ENCODE data around the gene RBPMS2.

The RBPMS2 gene

GRCh38 chr15:64770626-64771025, 4.8 kb downstream of the RBPMS2 start:
- Histone ChIP-seq H3K9ac (ENCODE audit: low read depth, low read length) (no peak overlapping the region), H3K4me3 (ENCODE audit: low read depth, low read length) (no peak overlapping the region), H3K36me3 (ENCODE audit: control insufficient read depth, insufficient read depth, low read length) (peaks cover 4% of the 10 kb centered on the region; the same call in 1 of the 2 replicates), H3K27me3 (ENCODE audit: control insufficient read depth, insufficient read depth, low read length) (no peaks in the 10 kb centered on the region), H3K9me3 (ENCODE audit: control insufficient read depth, insufficient read depth, low read length) (no peaks in the 10 kb centered on the region), H3K4me1 (ENCODE audit: control insufficient read depth, insufficient read depth, low read length) (peaks cover 31% of the 10 kb centered on the region), H3K27ac (ENCODE audit: low read depth, low read length) (no peak overlapping the region)

- no peaks in the 10 kb centered on the region for H3K27me3 ChIP-seq (ENCODE audit: control insufficient read depth, insufficient read depth, low read length)
- no peaks in the 10 kb centered on the region for H3K9me3 ChIP-seq (ENCODE audit: control insufficient read depth, insufficient read depth, low read length)
- no peak overlapping the region for H3K27ac ChIP-seq (ENCODE audit: low read depth, low read length)
- H3K4me1 ChIP-seq (ENCODE audit: control insufficient read depth, insufficient read depth, low read length), result peaks cover 14% of the 10 kb centered on the region
- H3K4me3 ChIP-seq (ENCODE audit: low read depth, low read length), result no peak overlapping the region
- peaks cover 22% of the 10 kb centered on the region; the same call in 1 of the 2 replicates for H3K36me3 ChIP-seq (ENCODE audit: control insufficient read depth, insufficient read depth, low read length)
- no peak overlapping the region for H3K9ac ChIP-seq (ENCODE audit: low read depth, low read length)
These were observed 8.2 kb downstream of the RBPMS2 start for GRCh38 chr15:64767203-64767602.

GRCh38 chr15:64766058-64766457, 9.3 kb downstream of the RBPMS2 start:
- peaks cover 11% of the 10 kb centered on the region for H3K4me1 ChIP-seq (ENCODE audit: control insufficient read depth, insufficient read depth, low read length)
- no peak overlapping the region for H3K4me3 ChIP-seq (ENCODE audit: low read depth, low read length)
- no peak overlapping the region for H3K9ac ChIP-seq (ENCODE audit: low read depth, low read length)
- H3K27me3 ChIP-seq (ENCODE audit: control insufficient read depth, insufficient read depth, low read length), result no peaks in the 10 kb centered on the region
- no peaks in the 10 kb centered on the region for H3K9me3 ChIP-seq (ENCODE audit: control insufficient read depth, insufficient read depth, low read length)
- peaks cover 26% of the 10 kb centered on the region; the same call in 1 of the 2 replicates for H3K36me3 ChIP-seq (ENCODE audit: control insufficient read depth, insufficient read depth, low read length)
- no peak overlapping the region for H3K27ac ChIP-seq (ENCODE audit: low read depth, low read length)

GRCh38 chr15:64763874-64764273, 11.5 kb downstream of the RBPMS2 start:
- H3K9ac ChIP-seq (ENCODE audit: low read depth, low read length), result no peak overlapping the region
- 0 out of 2 replicates have a peak, but pooled peaks cover 7% of the 10 kb centered on the region for H3K4me1 ChIP-seq (ENCODE audit: control insufficient read depth, insufficient read depth, low read length)
- H3K27ac ChIP-seq (ENCODE audit: low read depth, low read length), result no peak overlapping the region
- H3K9me3 ChIP-seq (ENCODE audit: control insufficient read depth, insufficient read depth, low read length), result no peaks in the 10 kb centered on the region
- no peak overlapping the region for H3K4me3 ChIP-seq (ENCODE audit: low read depth, low read length)
- no peaks in the 10 kb centered on the region for H3K27me3 ChIP-seq (ENCODE audit: control insufficient read depth, insufficient read depth, low read length)
- H3K36me3 ChIP-seq (ENCODE audit: control insufficient read depth, insufficient read depth, low read length), result peaks cover 30% of the 10 kb centered on the region

- Histone ChIP-seq H3K27me3 (ENCODE audit: control insufficient read depth, insufficient read depth, low read length) (no peaks in the 10 kb centered on the region), H3K4me1 (ENCODE audit: control insufficient read depth, insufficient read depth, low read length) (0 out of 2 replicates have a peak, but pooled peaks cover 7% of the 10 kb centered on the region), H3K4me3 (ENCODE audit: low read depth, low read length) (no peak overlapping the region), H3K9me3 (ENCODE audit: control insufficient read depth, insufficient read depth, low read length) (no peaks in the 10 kb centered on the region), H3K9ac (ENCODE audit: low read depth, low read length) (no peak overlapping the region), H3K36me3 (ENCODE audit: control insufficient read depth, insufficient read depth, low read length) (peaks cover 32% of the 10 kb centered on the region), H3K27ac (ENCODE audit: low read depth, low read length) (no peak overlapping the region)
These were observed 11.9 kb downstream of the RBPMS2 start for GRCh38 chr15:64763462-64763861.

GRCh38 chr15:64763021-64763420, 12.4 kb downstream of the RBPMS2 start:
- H3K27me3 ChIP-seq (ENCODE audit: control insufficient read depth, insufficient read depth, low read length), result no peaks in the 10 kb centered on the region
- no peak overlapping the region for H3K4me3 ChIP-seq (ENCODE audit: low read depth, low read length)
- no peak overlapping the region for H3K27ac ChIP-seq (ENCODE audit: low read depth, low read length)
- H3K9ac ChIP-seq (ENCODE audit: low read depth, low read length), result no peak overlapping the region
- 0 out of 2 replicates have a peak, but pooled peaks cover 7% of the 10 kb centered on the region for H3K4me1 ChIP-seq (ENCODE audit: control insufficient read depth, insufficient read depth, low read length)
- peaks cover 36% of the 10 kb centered on the region for H3K36me3 ChIP-seq (ENCODE audit: control insufficient read depth, insufficient read depth, low read length)
- H3K9me3 ChIP-seq (ENCODE audit: control insufficient read depth, insufficient read depth, low read length), result no peaks in the 10 kb centered on the region

- Histone ChIP-seq H3K36me3 (ENCODE audit: control insufficient read depth, insufficient read depth, low read length) (peaks cover 39% of the 10 kb centered on the region), H3K4me3 (ENCODE audit: low read depth, low read length) (no peak overlapping the region), H3K4me1 (ENCODE audit: control insufficient read depth, insufficient read depth, low read length) (0 out of 2 replicates have a peak, but pooled peaks cover 7% of the 10 kb centered on the region), H3K27ac (ENCODE audit: low read depth, low read length) (no peak overlapping the region), H3K9me3 (ENCODE audit: control insufficient read depth, insufficient read depth, low read length) (no peaks in the 10 kb centered on the region), H3K9ac (ENCODE audit: low read depth, low read length) (no peak overlapping the region), H3K27me3 (ENCODE audit: control insufficient read depth, insufficient read depth, low read length) (no peaks in the 10 kb centered on the region)
These were observed 12.8 kb downstream of the RBPMS2 start for GRCh38 chr15:64762546-64762945.

GRCh38 chr15:64761156-64761555, 14.2 kb downstream of the RBPMS2 start:
- no peak overlapping the region for H3K27ac ChIP-seq (ENCODE audit: low read depth, low read length)
- H3K36me3 ChIP-seq (ENCODE audit: control insufficient read depth, insufficient read depth, low read length), result peaks cover 35% of the 10 kb centered on the region
- H3K9me3 ChIP-seq (ENCODE audit: control insufficient read depth, insufficient read depth, low read length), result no peaks in the 10 kb centered on the region
- no peaks in the 10 kb centered on the region for H3K27me3 ChIP-seq (ENCODE audit: control insufficient read depth, insufficient read depth, low read length)
- H3K4me3 ChIP-seq (ENCODE audit: low read depth, low read length), result no peak overlapping the region
- no peak overlapping the region for H3K9ac ChIP-seq (ENCODE audit: low read depth, low read length)
- H3K4me1 ChIP-seq (ENCODE audit: control insufficient read depth, insufficient read depth, low read length), result 0 out of 2 replicates have a peak, but pooled peaks cover 7% of the 10 kb centered on the region

GRCh38 chr15:64760056-64760455, 15.3 kb downstream of the RBPMS2 start:
- 0 out of 2 replicates have a peak, but pooled peaks cover 7% of the 10 kb centered on the region for H3K4me1 ChIP-seq (ENCODE audit: control insufficient read depth, insufficient read depth, low read length)
- no peaks in the 10 kb centered on the region for H3K27me3 ChIP-seq (ENCODE audit: control insufficient read depth, insufficient read depth, low read length)
- no peak overlapping the region for H3K9ac ChIP-seq (ENCODE audit: low read depth, low read length)
- no peak overlapping the region for H3K4me3 ChIP-seq (ENCODE audit: low read depth, low read length)
- H3K9me3 ChIP-seq (ENCODE audit: control insufficient read depth, insufficient read depth, low read length), result no peaks in the 10 kb centered on the region
- no peak overlapping the region for H3K27ac ChIP-seq (ENCODE audit: low read depth, low read length)
- peaks cover 35% of the 10 kb centered on the region for H3K36me3 ChIP-seq (ENCODE audit: control insufficient read depth, insufficient read depth, low read length)

- Histone ChIP-seq H3K27ac (ENCODE audit: low read depth, low read length) (no peak overlapping the region), H3K4me3 (ENCODE audit: low read depth, low read length) (no peak overlapping the region), H3K9me3 (ENCODE audit: control insufficient read depth, insufficient read depth, low read length) (no peaks in the 10 kb centered on the region), H3K4me1 (ENCODE audit: control insufficient read depth, insufficient read depth, low read length) (peaks cover under 1% of the 10 kb centered on the region; the same call in 1 of the 2 replicates), H3K27me3 (ENCODE audit: control insufficient read depth, insufficient read depth, low read length) (no peaks in the 10 kb centered on the region), H3K36me3 (ENCODE audit: control insufficient read depth, insufficient read depth, low read length) (peaks cover 33% of the 10 kb centered on the region), H3K9ac (ENCODE audit: low read depth, low read length) (no peak overlapping the region)
These were observed 19.9 kb downstream of the RBPMS2 start for GRCh38 chr15:64755427-64755940.

- Histone ChIP-seq H3K4me3 (ENCODE audit: low read depth, low read length) (no peak overlapping the region), H3K27me3 (ENCODE audit: control insufficient read depth, insufficient read depth, low read length) (no peaks in the 10 kb centered on the region), H3K9me3 (ENCODE audit: control insufficient read depth, insufficient read depth, low read length) (no peaks in the 10 kb centered on the region), H3K27ac (ENCODE audit: low read depth, low read length) (no peak overlapping the region), H3K4me1 (ENCODE audit: control insufficient read depth, insufficient read depth, low read length) (peaks cover 4% of the 10 kb centered on the region; the same call in 1 of the 2 replicates), H3K36me3 (ENCODE audit: control insufficient read depth, insufficient read depth, low read length) (peaks cover 35% of the 10 kb centered on the region), H3K9ac (ENCODE audit: low read depth, low read length) (no peak overlapping the region)
These were observed 20.5 kb downstream of the RBPMS2 start for GRCh38 chr15:64754663-64755426.

Measured in HUES48 (cell line).